ENCODE results near the gene SPTBN1. TPM values are rescaled to one million over a fixed set of nuclear protein-coding genes. Genes with fewer than 3 reads are reported as not detected.

The SPTBN1 gene
- total and polyA plus RNA-seq, 7 experiments from 2014 or later = 43.3 to 207 (median 171) TPM

- Histone ChIP-seq H3K27me3 (ENCODE audit: control insufficient read depth in 2 of 2, insufficient read depth in 2 of 2, low read length in 2 of 2) (no peaks in the 10 kb centered on the region), H3K4me1 (ENCODE audit: control insufficient read depth in 2 of 2, insufficient read depth in 2 of 2, low read length in 2 of 2) (peaks cover 23 to 74% of the 10 kb centered on the region in 2 donors), H3K9me3 (ENCODE audit: control insufficient read depth in 2 of 3, low read length in 3 of 3) (no peaks in the 10 kb centered on the region), H3K27ac (ENCODE audit: low read depth, low read length) (peak overlapping the region; percentile 74), H3K36me3 (ENCODE audit: control insufficient read depth in 2 of 3, insufficient read depth in 3 of 3, low read length in 3 of 3) (no peaks in the 10 kb centered on the region), H3K4me3 (ENCODE audit: low read length) (no peak overlapping the region)
- peaks cover 0 to 27% (median 12%) of the 10 kb centered on the region in 5 donors for H3K36me3 Mint-ChIP-seq
- intact Hi-C loops (cut with micrococcal nuclease) = loop anchor here (1.0 to 2.0 kb wide), 8 partner anchors 8 to 83 kb away; no protein-coding TSS in a partner anchor
- ChIA-PET CTCF (interaction anchor here (1.0 to 2.1 kb wide), 5 partner anchors 13 to 82 kb away, joined by 3 to 8 read pairs (median 5); no protein-coding TSS in a partner anchor), POLR2A (interaction anchor here (1.1 to 13.0 kb wide), 11 partner anchors 9 to 401 kb away, joined by 3 to 154 read pairs (median 14); no protein-coding TSS in a partner anchor)
- H3K4me1 Mint-ChIP-seq = peaks cover 81 to 97% (median 95%) of the 10 kb centered on the region in 7 donors
- ATAC-seq (no peak), DNase-seq (no peak)
- H3K9me3 Mint-ChIP-seq = no peaks in the 10 kb centered on the region
- peak overlapping the region; percentile 61 to 93 (median 74) for H3K4me3 Mint-ChIP-seq
- no peaks in the 10 kb centered on the region for H3K27me3 Mint-ChIP-seq
- H3K27ac Mint-ChIP-seq = peak overlapping the region; percentile 74 to 98 (median 96)
Measured at GRCh38 chr2:54605836-54606235, 149.7 kb downstream of the SPTBN1 start.

- H3K36me3 Mint-ChIP-seq = peaks cover 0 to 22% (median 11%) of the 10 kb centered on the region in 5 donors
- no peaks in the 10 kb centered on the region for H3K27me3 Mint-ChIP-seq
- peaks cover 19 to 68% of the 10 kb centered on the region in 2 donors for H3K4me1 ChIP-seq (ENCODE audit: control insufficient read depth in 2 of 2, insufficient read depth in 2 of 2, low read length in 2 of 2)
- DNase-seq (peak in 6 of 9 donors; percentile 47 to 72 (median 58)), ATAC-seq (peak; percentile 86)
- H3K27ac ChIP-seq (ENCODE audit: low read depth, low read length) = peak overlapping the region; percentile 74
- no peaks in the 10 kb centered on the region for H3K9me3 ChIP-seq (ENCODE audit: control insufficient read depth in 2 of 3, low read length in 3 of 3)
- CTCF ChIA-PET = interaction anchor here (0.7 to 1.2 kb wide), 6 partner anchors 31 to 84 kb away, joined by 3 to 6 read pairs (median 3); no protein-coding TSS in a partner anchor
- H3K27ac Mint-ChIP-seq = peak overlapping the region; percentile 74 to 98 (median 96)
- POLR2A ChIA-PET = interaction anchor here (0.6 to 13.0 kb wide), 10 partner anchors 8 to 913 kb away, joined by 3 to 154 read pairs (median 12); partner anchors contain the start of gene CFAP36
- peak overlapping the region; percentile 61 to 93 (median 74) for H3K4me3 Mint-ChIP-seq
- intact Hi-C loops (cut with micrococcal nuclease) = loop anchor here (1.0 kb wide), 5 partner anchors 8 to 48 kb away; no protein-coding TSS in a partner anchor
- peak overlapping the region; percentile 1 for H3K4me3 ChIP-seq (ENCODE audit: low read length)
- H3K36me3 ChIP-seq (ENCODE audit: control insufficient read depth in 2 of 3, insufficient read depth in 3 of 3, low read length in 3 of 3) = no peaks in the 10 kb centered on the region
- no peaks in the 10 kb centered on the region for H3K27me3 ChIP-seq (ENCODE audit: control insufficient read depth in 2 of 2, insufficient read depth in 2 of 2, low read length in 2 of 2)
- H3K4me1 Mint-ChIP-seq = peaks cover 79 to 94% (median 91%) of the 10 kb centered on the region in 7 donors
- no peaks in the 10 kb centered on the region for H3K9me3 Mint-ChIP-seq
Measured at GRCh38 chr2:54606393-54606958, 150.3 kb downstream of the SPTBN1 start.

- H3K27ac Mint-ChIP-seq = peak overlapping the region in 6 of 9 donors; percentile 28 to 88 (median 61)
- no peaks in the 10 kb centered on the region for H3K9me3 Mint-ChIP-seq
- peaks cover 0 to 22% (median 20%) of the 10 kb centered on the region in 5 donors for H3K36me3 Mint-ChIP-seq
- Histone ChIP-seq H3K4me3 (ENCODE audit: low read length) (no peak overlapping the region), H3K9me3 (ENCODE audit: control insufficient read depth in 2 of 3, low read length in 3 of 3) (no peaks in the 10 kb centered on the region), H3K4me1 (ENCODE audit: control insufficient read depth in 2 of 2, insufficient read depth in 2 of 2, low read length in 2 of 2) (peaks cover 9 to 51% of the 10 kb centered on the region in 2 donors), H3K36me3 (ENCODE audit: control insufficient read depth in 2 of 3, insufficient read depth in 3 of 3, low read length in 3 of 3) (peaks cover 0 to 14% (median 0%) of the 10 kb centered on the region in 3 experiments), H3K27ac (ENCODE audit: low read depth, low read length) (no peak overlapping the region), H3K27me3 (ENCODE audit: control insufficient read depth in 2 of 2, insufficient read depth in 2 of 2, low read length in 2 of 2) (no peaks in the 10 kb centered on the region)
- no peak for ATAC-seq
- H3K27me3 Mint-ChIP-seq = no peaks in the 10 kb centered on the region
- peak overlapping the region in 3 of 10 donors; percentile 27 to 65 (median 29) for H3K4me3 Mint-ChIP-seq
- ChIA-PET POLR2A (interaction anchor here (1.3 to 4.4 kb wide), 4 partner anchors 11 to 50 kb away, joined by 3 to 37 read pairs (median 6); no protein-coding TSS in a partner anchor), CTCF (no interaction called here)
- intact Hi-C loops (cut with micrococcal nuclease) = no loop called here
- no peak for DNase-seq
- peaks cover 73 to 94% (median 89%) of the 10 kb centered on the region in 7 donors for H3K4me1 Mint-ChIP-seq
Measured at GRCh38 chr2:54608224-54608623, 152.1 kb downstream of the SPTBN1 start.

GRCh38 chr2:54609241-54609640 lies 153.1 kb downstream of the SPTBN1 start:
- Mint-ChIP-seq H3K36me3 (peaks cover 0 to 32% (median 20%) of the 10 kb centered on the region in 5 donors), H3K9me3 (no peaks in the 10 kb centered on the region), H3K27ac (peak overlapping the region in 6 of 9 donors; percentile 15 to 72 (median 59)), H3K27me3 (no peaks in the 10 kb centered on the region), H3K4me1 (peaks cover 68 to 94% (median 87%) of the 10 kb centered on the region in 7 donors), H3K4me3 (peak overlapping the region in 5 of 10 donors; percentile 37 to 56 (median 54))
- no peaks in the 10 kb centered on the region for H3K27me3 ChIP-seq (ENCODE audit: control insufficient read depth in 2 of 2, insufficient read depth in 2 of 2, low read length in 2 of 2)
- ChIA-PET CTCF (no interaction called here), POLR2A (interaction anchor here (1.0 to 2.4 kb wide), 4 partner anchors 9 to 51 kb away, joined by 3 to 7 read pairs (median 4); no protein-coding TSS in a partner anchor)
- ATAC-seq = no peak
- H3K36me3 ChIP-seq (ENCODE audit: control insufficient read depth in 2 of 3, insufficient read depth in 3 of 3, low read length in 3 of 3) = peaks cover 0 to 21% (median 0%) of the 10 kb centered on the region in 3 experiments
- no peak overlapping the region for H3K4me3 ChIP-seq (ENCODE audit: low read length)
- H3K9me3 ChIP-seq (ENCODE audit: control insufficient read depth in 2 of 3, low read length in 3 of 3) = no peaks in the 10 kb centered on the region
- DNase-seq = no peak
- intact Hi-C loops (cut with micrococcal nuclease) = no loop called here
- no peak overlapping the region for H3K27ac ChIP-seq (ENCODE audit: low read depth, low read length)
- H3K4me1 ChIP-seq (ENCODE audit: control insufficient read depth in 2 of 2, insufficient read depth in 2 of 2, low read length in 2 of 2) = peaks cover 9 to 44% of the 10 kb centered on the region in 2 donors

GRCh38 chr2:54609647-54610046 lies 153.5 kb downstream of the SPTBN1 start:
- intact Hi-C loops (cut with micrococcal nuclease) = no loop called here
- Mint-ChIP-seq H3K36me3 (peaks cover 0 to 34% (median 20%) of the 10 kb centered on the region in 5 donors), H3K9me3 (no peaks in the 10 kb centered on the region), H3K27me3 (no peaks in the 10 kb centered on the region), H3K27ac (peak overlapping the region in 7 of 9 donors; percentile 9 to 72 (median 60)), H3K4me1 (peaks cover 64 to 91% (median 85%) of the 10 kb centered on the region in 7 donors), H3K4me3 (peak overlapping the region in 5 of 10 donors; percentile 37 to 56 (median 54))
- H3K27ac ChIP-seq (ENCODE audit: low read depth, low read length) = no peak overlapping the region
- DNase-seq (no peak), ATAC-seq (no peak)
- no peak overlapping the region for H3K4me3 ChIP-seq (ENCODE audit: low read length)
- H3K4me1 ChIP-seq (ENCODE audit: control insufficient read depth in 2 of 2, insufficient read depth in 2 of 2, low read length in 2 of 2) = peaks cover 9 to 40% of the 10 kb centered on the region in 2 donors
- ChIA-PET CTCF (no interaction called here), POLR2A (interaction anchor here (1.0 to 2.4 kb wide), 4 partner anchors 9 to 51 kb away, joined by 3 to 7 read pairs (median 4); no protein-coding TSS in a partner anchor)
- H3K36me3 ChIP-seq (ENCODE audit: control insufficient read depth in 2 of 3, insufficient read depth in 3 of 3, low read length in 3 of 3) = peaks cover 0 to 21% (median 0%) of the 10 kb centered on the region in 3 experiments
- no peaks in the 10 kb centered on the region for H3K27me3 ChIP-seq (ENCODE audit: control insufficient read depth in 2 of 2, insufficient read depth in 2 of 2, low read length in 2 of 2)
- H3K9me3 ChIP-seq (ENCODE audit: control insufficient read depth in 2 of 3, low read length in 3 of 3) = no peaks in the 10 kb centered on the region

GRCh38 chr2:54610700-54611099 lies 154.6 kb downstream of the SPTBN1 start:
- Histone ChIP-seq H3K4me3 (ENCODE audit: low read length) (no peak overlapping the region), H3K36me3 (ENCODE audit: control insufficient read depth in 2 of 3, insufficient read depth in 3 of 3, low read length in 3 of 3) (peaks cover 0 to 27% (median 0%) of the 10 kb centered on the region in 3 experiments), H3K4me1 (ENCODE audit: control insufficient read depth in 2 of 2, insufficient read depth in 2 of 2, low read length in 2 of 2) (peaks cover 0 to 30% of the 10 kb centered on the region in 2 donors), H3K27me3 (ENCODE audit: control insufficient read depth in 2 of 2, insufficient read depth in 2 of 2, low read length in 2 of 2) (no peaks in the 10 kb centered on the region), H3K9me3 (ENCODE audit: control insufficient read depth in 2 of 3, low read length in 3 of 3) (no peaks in the 10 kb centered on the region), H3K27ac (ENCODE audit: low read depth, low read length) (no peak overlapping the region)
- no peak for ATAC-seq
- peak overlapping the region in 7 of 9 donors; percentile 15 to 67 (median 37) for H3K27ac Mint-ChIP-seq
- DNase-seq = no peak
- H3K36me3 Mint-ChIP-seq = peaks cover 0 to 38% (median 22%) of the 10 kb centered on the region in 5 donors
- no peaks in the 10 kb centered on the region for H3K27me3 Mint-ChIP-seq
- peaks cover 55 to 87% (median 75%) of the 10 kb centered on the region in 7 donors for H3K4me1 Mint-ChIP-seq
- intact Hi-C loops (cut with micrococcal nuclease) = no loop called here
- CTCF ChIA-PET = interaction anchor here (1.0 kb wide), 1 partner anchor 52 kb away, joined by 3 read pairs; no protein-coding TSS in a partner anchor
- POLR2A ChIA-PET = interaction anchor here (0.7 to 1.6 kb wide), 3 partner anchors 10 to 52 kb away, joined by 3 to 5 read pairs (median 4); no protein-coding TSS in a partner anchor
- H3K4me3 Mint-ChIP-seq = peak overlapping the region in 3 of 10 donors; percentile 0 to 40 (median 7)
- H3K9me3 Mint-ChIP-seq = no peaks in the 10 kb centered on the region

All from naive thymus-derived CD4-positive, alpha-beta T cell (primary cell).